Endothelial cell of umbilical vein (primary cell): ENCODE results near the gene RND1. TPM values are rescaled to one million over a fixed set of nuclear protein-coding genes. Genes with fewer than 3 reads are reported as not detected.
"Not testable (repeated sequence)": the region's sequence is repeated elsewhere in the genome, so short reads cannot be mapped to it uniquely, and the experiment has no call there.

ENCODE experiments used
- BruUV-seq: library from RNA; stranded (reverse); fragments of 400-500 nt; replicated peaks from 2 replicates; lab custom pipeline; 2021; lab: Mats Ljungman, UMichigan
- CTCF ChIA-PET: fragments of 300-600, 350-600 bp; sonication (Branson Sonifier 250); formaldehyde crosslinking; loops from one replicate; lab custom pipeline; 2021; ENCODE audit warnings: antibody characterized with exemption, inconsistent platforms; lab: Charles Lee
- POLR2A ChIA-PET: fragments of 300-600, 350-600 bp; sonication (Branson Sonifier 250); formaldehyde crosslinking; loops from one replicate; lab custom pipeline; 2021; ENCODE audit warnings: antibody characterized with exemption, inconsistent platforms; lab: Charles Lee
- DNase-seq: peaks from one replicate; pipeline ENCODE4 v3.0.0-alpha.2; 2011; ENCODE audit warnings: low read depth, low spot score
- FAIRE-seq: peaks from 2 replicates; lab custom pipeline; 2011; peaks lifted over from hg19 to GRCh38; lab: Jason Lieb, UNC
- H2AFZ ChIP-seq: 2 replicates; pipeline ENCODE4 v1.6.0; 2012; ENCODE audit warnings: low read depth, low read length, control low read depth, inconsistent platforms
- H3K27ac ChIP-seq: 2 replicates; pipeline ENCODE4 v1.5.1; 2011; ENCODE audit warnings: low read depth, mild to moderate bottlenecking, control low read depth, low read length, moderate library complexity; ENCODE audit not compliant: insufficient read depth
- H3K27me3 ChIP-seq, 2 experiments: 2 replicates each; pipeline versions ENCODE4 v1.6.0 to v1.6.1; 2011; ENCODE audit warnings: low read length in 2 of 2, mixed read lengths in 1 of 2; ENCODE audit not compliant: control insufficient read depth in 2 of 2, insufficient read depth in 2 of 2
- H3K36me3 ChIP-seq, 2 experiments: 2 replicates in 1 of 2; 3 replicates in 1 of 2; pipeline ENCODE4 v1.5.1; 2011; ENCODE audit warnings: low read length in 2 of 2, mild to moderate bottlenecking in 1 of 2, moderate library complexity in 1 of 2; ENCODE audit not compliant: control insufficient read depth in 2 of 2, insufficient read depth in 2 of 2; ENCODE audit errors: extremely low read depth in 1 of 2
- H3K4me1 ChIP-seq: 3 replicates; pipeline ENCODE4 v1.5.1; 2011; ENCODE audit warnings: mild to moderate bottlenecking, low read length; ENCODE audit not compliant: control insufficient read depth, insufficient read depth; ENCODE audit errors: extremely low read depth
- H3K4me2 ChIP-seq: 2 replicates; pipeline ENCODE4 v1.6.1; 2011; ENCODE audit warnings: low read length, control low read depth, mixed read lengths; ENCODE audit not compliant: insufficient read depth
- H3K4me3 ChIP-seq, 3 experiments: fragments of 200-600 bp in 1 of 3; sonication (generic), shearing (Covaris generic) in 1 of 3; replicated peaks in 1 of 3; 2 replicates each; pipeline ENCODE4 v1.5.1; 2011 to 2016; ENCODE audit warnings: control low read depth in 3 of 3, low read length in 3 of 3, mild to moderate bottlenecking in 2 of 3, inconsistent platforms in 1 of 3, low read depth in 1 of 3, moderate library complexity in 1 of 3; ENCODE audit not compliant: insufficient read depth in 1 of 3
- H3K79me2 ChIP-seq: 2 replicates; pipeline ENCODE4 v1.6.0; 2012; ENCODE audit warnings: low read length, inconsistent platforms; ENCODE audit not compliant: control insufficient read depth, insufficient read depth
- H3K9ac ChIP-seq: replicated peaks from 2 replicates; pipeline ENCODE3; 2011; ENCODE audit warnings: low read length, control low read depth; ENCODE audit not compliant: insufficient read depth; ENCODE audit errors: extremely low read depth
- H3K9me1 ChIP-seq: replicated peaks from 3 replicates; pipeline ENCODE4 v1.6.0; 2011; ENCODE audit warnings: mild to moderate bottlenecking, low read length; ENCODE audit not compliant: control insufficient read depth, insufficient read depth; ENCODE audit errors: extremely low read depth
- H3K9me3 ChIP-seq: replicated peaks from 2 replicates; pipeline ENCODE4 v1.5.1; 2012; ENCODE audit warnings: low read length, inconsistent platforms; ENCODE audit not compliant: control insufficient read depth, insufficient read depth
- H4K20me1 ChIP-seq: replicated peaks from 2 replicates; pipeline ENCODE3; 2011; ENCODE audit warnings: mild to moderate bottlenecking, low read length; ENCODE audit not compliant: control insufficient read depth, insufficient read depth; ENCODE audit errors: extremely low read depth
- CTCF ChIP-seq, 2 donors: IDR thresholded peaks; 1 replicate in 1 of 2; 2 replicates in 1 of 2; pipeline ENCODE4 v1.5.1; 2011; ENCODE audit warnings: low read length in 2 of 2, mild to moderate bottlenecking in 2 of 2, moderate library complexity in 2 of 2, control low read depth in 1 of 2, inconsistent platforms in 1 of 2, low read depth in 1 of 2; ENCODE audit not compliant: insufficient read depth in 1 of 2; ENCODE audit errors: extremely low read depth in 1 of 2
- EZH2 ChIP-seq: IDR thresholded peaks from 2 replicates; pipeline ENCODE4 v1.6.1; 2012; ENCODE audit warnings: borderline replicate concordance, low read depth, mild to moderate bottlenecking, moderate library complexity, low read length, inconsistent platforms; ENCODE audit not compliant: severe bottlenecking
- FOS ChIP-seq: IDR thresholded peaks from 2 replicates; pipeline ENCODE4 v1.6.1; 2011; ENCODE audit warnings: mild to moderate bottlenecking, low read length, moderate library complexity, borderline replicate concordance; ENCODE audit not compliant: insufficient read depth
- GATA2 ChIP-seq: IDR thresholded peaks from 2 replicates; pipeline ENCODE4 v1.7.0; 2011; ENCODE audit warnings: low read depth, mild to moderate bottlenecking, moderate library complexity, mixed read lengths, low read length; ENCODE audit not compliant: insufficient read length, insufficient read depth
- JUN ChIP-seq: IDR thresholded peaks from 2 replicates; pipeline ENCODE4 v1.6.1; 2011; ENCODE audit warnings: borderline replicate concordance, low read depth; ENCODE audit not compliant: insufficient read length, insufficient read depth
- MAX ChIP-seq: IDR thresholded peaks from 2 replicates; pipeline ENCODE4 v1.6.1; 2011; ENCODE audit not compliant: insufficient read depth, insufficient read length
- MYC ChIP-seq: IDR thresholded peaks from one replicate; pipeline ENCODE4 v1.6.1; 2011; ENCODE audit warnings: mild to moderate bottlenecking, low read depth, low read length
- POLR2A ChIP-seq: IDR thresholded peaks from 2 replicates; pipeline ENCODE4 v1.6.1; 2012; ENCODE audit warnings: low read depth, mild to moderate bottlenecking, control low read depth, low read length
- POLR2AphosphoS5 ChIP-seq: IDR thresholded peaks from 2 replicates; pipeline ENCODE4 v1.6.1; 2012; ENCODE audit warnings: low read depth, mild to moderate bottlenecking, control low read depth, low read length, moderate library complexity; ENCODE audit not compliant: insufficient read depth
- dilution Hi-C: fragments of 300-500 bp; cut with MboI; formaldehyde crosslinking; loops from one replicate; pipeline ENCODE4 v1.15.0; 2019; ENCODE audit warnings: low sequenced_read_pairs; ENCODE audit not compliant: extremely low pct_ligation_motif_present
- intact Hi-C: fragments of 100-400 bp; cut with micrococcal nuclease; formaldehyde crosslinking; loops from one replicate; pipeline ENCODE4 v1.10.0; 2022
- polyA plus RNA-seq, 4 experiments: library from polyadenylated mRNA; depleted of rRNA in 3 of 4; stranded (reverse) in 3 of 4; unstranded in 1 of 4; fragments of >200 nt; gene quantifications; 2 replicates each; pipeline versions ENCODE4 v1.2.1 to v1.2.3, GENCODE V29; 2011 to 2012; ENCODE audit warnings: missing spikeins in 1 of 4
- total RNA-seq: library from RNA; stranded (reverse); gene quantifications from 2 replicates; pipeline ENCODE4 v1.2.3, GENCODE V29; 2021

Gene RND1
- total and polyA plus RNA-seq, 2 donors (not counting 3 experiments of a cell fraction or from before 2014, with no cell fraction given) = 4.0 to 9.9 TPM

GRCh38 chr12:48909698-48910097 lies 44.0 kb upstream of the RND1 start:
- intact Hi-C loops, H3K4me1 ChIP-seq, POLR2A ChIA-PET, H3K36me3 ChIP-seq, BruUV-seq, H2AFZ ChIP-seq, FAIRE-seq, DNase-seq, H3K9me3 ChIP-seq, dilution Hi-C loops, H3K79me2 ChIP-seq, H4K20me1 ChIP-seq, H3K9me1 ChIP-seq, H3K27ac ChIP-seq, H3K9ac ChIP-seq, H3K27me3 ChIP-seq, H3K4me2 ChIP-seq, H3K4me3 ChIP-seq: not testable (repeated sequence)
- CTCF ChIA-PET = interaction anchor here (4.2 kb wide), 1 partner anchor 15 kb away, joined by 22 read pairs; the partner anchor contains the start of gene FKBP11

GRCh38 chr12:48907245-48907644 lies 41.6 kb upstream of the RND1 start:
- H3K9ac ChIP-seq = no peak overlapping the region
- no peaks in the 10 kb centered on the region for H3K27me3 ChIP-seq
- H3K36me3 ChIP-seq = no peaks in the 10 kb centered on the region
- intact Hi-C loops (no loop called here), dilution Hi-C loops (no loop called here)
- no peaks in the 10 kb centered on the region for H3K9me1 ChIP-seq
- H3K9me3 ChIP-seq = no peaks in the 10 kb centered on the region
- no peak overlapping the region for H2AFZ ChIP-seq
- ChIA-PET POLR2A (no interaction called here), CTCF (interaction anchor here (1.0 to 1.6 kb wide), 2 partner anchors 16 to 55 kb away, joined by 3 to 5 read pairs; partner anchors contain the start of gene DDX23)
- H3K27ac ChIP-seq = no peak overlapping the region
- H3K4me2 ChIP-seq = no peak overlapping the region
- no peak for FAIRE-seq
- H3K79me2 ChIP-seq = no peaks in the 10 kb centered on the region
- BruUV-seq = no TSS peak
- TF ChIP-seq MAX (no peak), POLR2AphosphoS5 (no peak), CTCF (IDR thresholded peaks at IDR 0.05; ENCODE audit: extremely low read depth in 1 of 2, insufficient read depth in 1 of 2, low read depth in 1 of 2, low read length in 2 of 2) (no peak), EZH2 (no peak), POLR2A (no peak), FOS (no peak), GATA2 (no peak), JUN (no peak), MYC (no peak)
- no peak overlapping the region for H3K4me3 ChIP-seq
- no peak for DNase-seq
- no peaks in the 10 kb centered on the region for H4K20me1 ChIP-seq
- peaks cover 3% of the 10 kb centered on the region for H3K4me1 ChIP-seq
